Smooth muscle cell (in vitro differentiated cells): ENCODE measurements around the gene CEP350. TPM values are rescaled to one million over a fixed set of nuclear protein-coding genes. Genes with fewer than 3 reads are reported as not detected.
"Not testable (repeated sequence)": the region's sequence is repeated elsewhere in the genome, so short reads cannot be mapped to it uniquely, and the experiment has no call there.

Source experiments
- DNase-seq: peaks from one replicate; lab custom pipeline; 2025; ENCODE audit not compliant: unreplicated experiment; lab: John Stamatoyannopoulos, UW
- H2AFZ ChIP-seq: fragments of 200-600 bp; sonication (generic); 2 replicates; pipeline ENCODE4 v1.6.0; 2016; ENCODE audit warnings: antibody characterized with exemption, low read depth, mild to moderate bottlenecking
- H3F3A ChIP-seq: fragments of 200-600 bp; sonication (generic); 2 replicates; pipeline ENCODE4 v1.6.0; 2017; ENCODE audit warnings: antibody characterized with exemption, low read depth
- H3K27ac ChIP-seq: fragments of 200-600 bp; sonication (generic); 2 replicates; pipeline ENCODE4 v1.5.1; 2016; ENCODE audit warnings: low read depth, mild to moderate bottlenecking
- H3K27me3 ChIP-seq: fragments of 200-600 bp; sonication (generic); 2 replicates; pipeline ENCODE4 v1.6.1; 2016; ENCODE audit warnings: low read depth, mild to moderate bottlenecking
- H3K36me3 ChIP-seq: fragments of 200-600 bp; sonication (generic); 2 replicates; pipeline ENCODE4 v1.5.1; 2016; ENCODE audit warnings: low read depth
- H3K4me1 ChIP-seq: fragments of 200-600 bp; sonication (generic); 2 replicates; pipeline ENCODE4 v1.5.1; 2016; ENCODE audit warnings: low read depth
- H3K4me2 ChIP-seq: fragments of 200-600 bp; sonication (generic); 2 replicates; pipeline ENCODE4 v1.6.0; 2016; ENCODE audit warnings: mild to moderate bottlenecking
- H3K4me3 ChIP-seq: fragments of 200-600 bp; sonication (generic); 2 replicates; pipeline ENCODE4 v1.5.1; 2016; ENCODE audit warnings: mild to moderate bottlenecking
- H3K79me2 ChIP-seq: fragments of 200-600 bp; sonication (generic); 2 replicates; pipeline ENCODE4 v1.6.0; 2016; ENCODE audit warnings: low read depth, mild to moderate bottlenecking
- H3K9ac ChIP-seq: fragments of 200-600 bp; sonication (generic); 2 replicates; pipeline ENCODE4 v1.6.0; 2016; ENCODE audit warnings: low read depth
- H3K9me3 ChIP-seq: fragments of 200-600 bp; sonication (generic); replicated peaks from 2 replicates; pipeline ENCODE4 v1.5.1; 2016; ENCODE audit warnings: low read depth
- H4K20me1 ChIP-seq: fragments of 200-600 bp; sonication (generic); 2 replicates; pipeline ENCODE4 v1.6.0; 2016; ENCODE audit warnings: low read depth
- CTCF ChIP-seq: fragments of 200-600 bp; sonication (generic); IDR thresholded peaks from 2 replicates; pipeline ENCODE4 v1.5.1; 2017; ENCODE audit warnings: borderline replicate concordance, mild to moderate bottlenecking, antibody characterized with exemption; ENCODE audit not compliant: insufficient read depth, poor library complexity, severe bottlenecking
- WGBS: methylation state at CpG from one replicate; pipeline ENCODE4 v1.1.7; 2016; ENCODE audit warnings: low lambda C conversion rate; 5-methylcytosine and 5-hydroxymethylcytosine counted together
- polyA plus RNA-seq: library from polyadenylated mRNA; unstranded; fragments of >200 nt; fragmentation: Nextera tagmentation; extraction: Ambion mirVana; gene quantifications from 2 replicates; pipeline ENCODE4 v1.2.1, GENCODE V29; 2016
- total RNA-seq: library from RNA; depleted of rRNA; stranded (reverse); fragments of >200 nt; gene quantifications from 2 replicates; pipeline ENCODE4 v1.2.3, GENCODE V29; 2014

The CEP350 gene
- total and polyA plus RNA-seq, 2 experiments from 2014 or later: 17.0 to 35.9 TPM

GRCh38 chr1:180130651-180131050, 176.0 kb downstream of the CEP350 start:
- no peaks in the 10 kb centered on the region for H3K4me1 ChIP-seq
- no peaks in the 10 kb centered on the region for H4K20me1 ChIP-seq
- no peak for TF ChIP-seq CTCF
- no peaks in the 10 kb centered on the region for H3F3A ChIP-seq
- no peak overlapping the region for H3K9ac ChIP-seq
- H3K36me3 ChIP-seq: no peaks in the 10 kb centered on the region
- no peak for DNase-seq
- no peak overlapping the region for H3K4me3 ChIP-seq
- no peaks in the 10 kb centered on the region for H3K27me3 ChIP-seq
- WGBS: 55% methylated on average over 2 of the region's 2 CpGs
- H2AFZ ChIP-seq: no peak overlapping the region
- no peaks in the 10 kb centered on the region for H3K79me2 ChIP-seq
- H3K9me3 ChIP-seq: no peaks in the 10 kb centered on the region
- no peak overlapping the region for H3K27ac ChIP-seq
- H3K4me2 ChIP-seq: no peak overlapping the region

GRCh38 chr1:180131510-180131909, 176.9 kb downstream of the CEP350 start:
- H3K27me3 ChIP-seq: no peaks in the 10 kb centered on the region
- DNase-seq: no peak
- H2AFZ ChIP-seq: peak overlapping the region; percentile 53
- no peak overlapping the region for H3K9ac ChIP-seq
- no peaks in the 10 kb centered on the region for H3K9me3 ChIP-seq
- no peaks in the 10 kb centered on the region for H3K36me3 ChIP-seq
- 41% methylated on average over 5 of the region's 5 CpGs for WGBS
- peak overlapping the region; percentile 23 for H3K27ac ChIP-seq
- H3F3A ChIP-seq: no peaks in the 10 kb centered on the region
- H4K20me1 ChIP-seq: no peaks in the 10 kb centered on the region
- no peak for TF ChIP-seq CTCF
- H3K4me2 ChIP-seq: no peak overlapping the region
- no peaks in the 10 kb centered on the region for H3K4me1 ChIP-seq
- H3K79me2 ChIP-seq: no peaks in the 10 kb centered on the region
- no peak overlapping the region for H3K4me3 ChIP-seq

- DNase-seq: no peak
- no peak for TF ChIP-seq CTCF
- H3K36me3 ChIP-seq: no peaks in the 10 kb centered on the region
- H3K4me3 ChIP-seq: no peak overlapping the region
- H3K4me2 ChIP-seq: no peak overlapping the region
- H3K4me1 ChIP-seq: no peaks in the 10 kb centered on the region
- no peaks in the 10 kb centered on the region for H3K27me3 ChIP-seq
- WGBS: 79% methylated on average over 1 of the region's 1 CpG
- H3K9me3 ChIP-seq: no peaks in the 10 kb centered on the region
- H2AFZ ChIP-seq: no peak overlapping the region
- no peaks in the 10 kb centered on the region for H4K20me1 ChIP-seq
- no peaks in the 10 kb centered on the region for H3F3A ChIP-seq
- no peak overlapping the region for H3K27ac ChIP-seq
- H3K79me2 ChIP-seq: no peaks in the 10 kb centered on the region
- no peak overlapping the region for H3K9ac ChIP-seq
Measured at GRCh38 chr1:180133193-180133592, 178.6 kb downstream of the CEP350 start.

- not testable (repeated sequence) for H3K4me2 ChIP-seq, H3K27ac ChIP-seq, H3K4me1 ChIP-seq, H3K27me3 ChIP-seq, H3K79me2 ChIP-seq, H3K36me3 ChIP-seq, H2AFZ ChIP-seq, H3K4me3 ChIP-seq, H3K9ac ChIP-seq, H3K9me3 ChIP-seq, H3F3A ChIP-seq, DNase-seq, H4K20me1 ChIP-seq
- WGBS: 82% methylated on average over 9 of the region's 9 CpGs
Measured at GRCh38 chr1:180133688-180134087, 179.1 kb downstream of the CEP350 start.
